ENCODE data around the gene ZC3H8. TPM values are rescaled to one million over a fixed set of nuclear protein-coding genes. Genes with fewer than 3 reads are reported as not detected.

ZC3H8 gene
- total RNA-seq, 2 donors from 2014 or later: 14.3 to 45.8 TPM

DNA sequence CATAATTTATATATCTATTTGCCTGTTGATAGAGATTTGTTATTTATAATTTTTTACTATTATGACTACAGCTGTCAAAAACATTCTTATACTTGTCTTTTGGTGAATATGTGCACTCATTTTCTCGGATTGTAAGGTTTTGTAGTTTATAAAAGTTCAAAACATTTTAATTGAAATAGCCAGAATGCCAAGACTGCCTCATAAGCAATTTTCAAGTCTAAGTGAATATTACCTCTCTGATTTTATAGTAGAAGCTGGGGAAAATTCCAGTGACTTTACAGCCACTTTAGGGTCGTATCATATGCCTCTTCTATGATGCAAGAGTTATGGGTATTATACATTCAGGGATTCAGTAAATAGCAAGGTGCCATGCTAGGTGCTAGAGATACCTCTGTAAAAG lies 41.6 kb upstream of the ZC3H8 start:
- H3K4me3 ChIP-seq: no peak overlapping the region
- intact Hi-C loops (cut with DNase I): no loop called here
- 89 to 97% methylated on average over 2 of the region's 2 CpGs for WGBS, 2 donors

GRCh38 chr2:112295407-112296078 lies 40.7 kb upstream of the ZC3H8 start:
- Histone ChIP-seq H3K27ac (no peak overlapping the region), H3K27me3 (no peaks in the 10 kb centered on the region), H3K9me3 (no peaks in the 10 kb centered on the region), H3K36me3 (replicated peaks in 1 of 2; ENCODE audit: insufficient read depth in 1 of 2, low read depth in 2 of 2) (no peaks in the 10 kb centered on the region), H3K4me1 (no peaks in the 10 kb centered on the region), H3K4me3 (no peak overlapping the region)
- no peak for DNase-seq
- no peak for ATAC-seq
- intact Hi-C loops (cut with DNase I): no loop called here
- 84 to 86% methylated on average over 5 of the region's 5 CpGs for WGBS, 2 donors
- TF ChIP-seq CTCF (IDR thresholded peaks at IDR 0.05): no peak
- no peak for TF ChIP-seq POLR2A (IDR thresholded peaks at IDR 0.05)

More for the DNA sequence above, 41.6 kb upstream of the ZC3H8 start:
- no peak for DNase-seq
- Histone ChIP-seq H3K9me3 (no peaks in the 10 kb centered on the region), H3K36me3 (replicated peaks in 1 of 2; ENCODE audit: insufficient read depth in 1 of 2, low read depth in 2 of 2) (no peaks in the 10 kb centered on the region), H3K27ac (no peak overlapping the region), H3K4me1 (peaks cover 7% of the 10 kb centered on the region), H3K27me3 (no peaks in the 10 kb centered on the region)
- TF ChIP-seq CTCF (IDR thresholded peaks at IDR 0.05) (no peak), POLR2A (IDR thresholded peaks at IDR 0.05) (no peak)
- no peak for ATAC-seq

DNA sequence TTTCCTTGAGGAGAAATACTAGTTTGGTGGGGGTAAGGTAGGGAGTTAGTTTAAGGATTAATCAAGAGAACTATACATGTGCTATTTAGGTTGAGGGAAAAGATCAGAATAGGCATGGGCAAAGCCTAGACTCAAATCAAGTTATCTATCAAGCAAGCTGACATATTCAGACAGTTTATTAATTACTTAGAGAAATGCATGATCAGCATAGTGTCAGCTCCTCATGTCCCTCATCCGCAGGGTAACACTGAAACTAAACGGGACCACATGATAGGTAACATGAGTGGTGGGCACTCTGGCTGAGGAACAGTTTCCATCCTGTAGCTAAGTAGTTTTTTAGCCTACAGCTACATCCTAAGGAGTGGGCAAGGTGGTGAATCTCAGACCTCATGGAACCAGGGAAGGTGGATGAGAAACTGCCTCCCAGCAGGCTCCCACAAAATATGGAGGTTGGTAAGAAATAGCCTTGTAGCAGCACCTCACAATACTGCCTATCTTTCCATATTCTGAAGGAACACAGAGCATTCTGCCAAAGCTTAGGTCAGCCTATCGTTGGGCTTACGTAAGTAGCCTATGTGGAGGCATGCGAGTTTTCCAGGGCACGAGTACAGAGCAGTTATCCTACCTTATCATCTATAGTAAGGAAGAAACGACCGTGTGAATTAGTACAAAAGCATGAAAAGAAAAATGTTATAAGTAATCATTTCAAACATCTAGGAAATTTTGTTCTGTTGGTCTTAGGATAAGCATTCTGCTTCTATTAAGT lies 39.0 kb upstream of the ZC3H8 start:
- TF ChIP-seq CTCF (IDR thresholded peaks at IDR 0.05) (no peak), POLR2A (IDR thresholded peaks at IDR 0.05) (no peak)
- H3K27ac ChIP-seq: no peak overlapping the region
- H3K36me3 ChIP-seq (replicated peaks in 1 of 2; ENCODE audit: insufficient read depth in 1 of 2, low read depth in 2 of 2): no peaks in the 10 kb centered on the region
- no peaks in the 10 kb centered on the region for H3K9me3 ChIP-seq
- H3K27me3 ChIP-seq: no peaks in the 10 kb centered on the region
- DNase-seq: peak in 2 of 4 donors; percentile 22 to 28
- 61 to 71% methylated on average over 8 of the region's 8 CpGs for WGBS, 2 donors
- no peak overlapping the region for H3K4me3 ChIP-seq
- ATAC-seq: peak; percentile 82
- no peaks in the 10 kb centered on the region for H3K4me1 ChIP-seq
- intact Hi-C loops (cut with DNase I): no loop called here

GRCh38 chr2:112290648-112291047 lies 35.8 kb upstream of the ZC3H8 start:
- intact Hi-C loops (cut with DNase I): no loop called here
- Histone ChIP-seq H3K27ac (no peak overlapping the region), H3K4me3 (no peak overlapping the region), H3K27me3 (no peaks in the 10 kb centered on the region), H3K36me3 (replicated peaks in 1 of 2; ENCODE audit: insufficient read depth in 1 of 2, low read depth in 2 of 2) (no peaks in the 10 kb centered on the region), H3K4me1 (peaks cover 10% of the 10 kb centered on the region), H3K9me3 (no peaks in the 10 kb centered on the region)
- TF ChIP-seq CTCF (IDR thresholded peaks at IDR 0.05): no peak
- TF ChIP-seq POLR2A (IDR thresholded peaks at IDR 0.05): no peak
- ATAC-seq: no peak
- 55 to 64% methylated on average over 1 of the region's 1 CpG for WGBS, 2 donors
- no peak for DNase-seq
